ENCODE data around the gene TARP.

Gene TARP

GRCh38 chr7:38291650-38292049 is 18.2 kb upstream of the TARP start:
- no peak for DNase-seq (ENCODE audit: low read depth)
- TF ChIP-seq CTCF (IDR thresholded peaks at IDR 0.05; ENCODE audit: low read length, missing control alignments) = no peak
- no peak overlapping the region for H3K4me3 ChIP-seq (replicated peaks; ENCODE audit: low read depth, low read length)

GRCh38 chr7:38291117-38291647 is 17.7 kb upstream of the TARP start:
- no peak for DNase-seq (ENCODE audit: low read depth)
- no peak for TF ChIP-seq CTCF (IDR thresholded peaks at IDR 0.05; ENCODE audit: low read length, missing control alignments)
- H3K4me3 ChIP-seq (replicated peaks; ENCODE audit: low read depth, low read length) = no peak overlapping the region

- no peak for DNase-seq (ENCODE audit: low read depth)
- no peak overlapping the region for H3K4me3 ChIP-seq (replicated peaks; ENCODE audit: low read depth, low read length)
- TF ChIP-seq CTCF (IDR thresholded peaks at IDR 0.05; ENCODE audit: low read length, missing control alignments) = no peak
These were observed 11.1 kb upstream of the TARP start for GRCh38 chr7:38284553-38284952.

- DNase-seq (ENCODE audit: low read depth) = no peak
- no peak for TF ChIP-seq CTCF (IDR thresholded peaks at IDR 0.05; ENCODE audit: low read length, missing control alignments)
- no peak overlapping the region for H3K4me3 ChIP-seq (replicated peaks; ENCODE audit: low read depth, low read length)
These were observed 10.4 kb upstream of the TARP start for GRCh38 chr7:38283809-38284208.

- H3K4me3 ChIP-seq (replicated peaks; ENCODE audit: low read depth, low read length) = no peak overlapping the region
- no peak for TF ChIP-seq CTCF (IDR thresholded peaks at IDR 0.05; ENCODE audit: low read length, missing control alignments)
- no peak for DNase-seq (ENCODE audit: low read depth)
These were observed 9.7 kb upstream of the TARP start for GRCh38 chr7:38283107-38283506.

GRCh38 chr7:38282081-38282480 is 8.6 kb upstream of the TARP start:
- no peak for TF ChIP-seq CTCF (IDR thresholded peaks at IDR 0.05; ENCODE audit: low read length, missing control alignments)
- DNase-seq (ENCODE audit: low read depth) = no peak
- H3K4me3 ChIP-seq (replicated peaks; ENCODE audit: low read depth, low read length) = no peak overlapping the region

GRCh38 chr7:38281266-38281665 is 7.8 kb upstream of the TARP start:
- DNase-seq (ENCODE audit: low read depth) = no peak
- no peak overlapping the region for H3K4me3 ChIP-seq (replicated peaks; ENCODE audit: low read depth, low read length)
- TF ChIP-seq CTCF (IDR thresholded peaks at IDR 0.05; ENCODE audit: low read length, missing control alignments) = no peak
